Liver (tissue), 9 donors: Measurements from ENCODE around the gene GOLGA8M. TPM values are rescaled to one million over a fixed set of nuclear protein-coding genes. Genes with fewer than 3 reads are reported as not detected.
"Not testable (repeated sequence)": the region's sequence is repeated elsewhere in the genome, so short reads cannot be mapped to it uniquely, and the experiment has no call there.

Source experiments
- DNase-seq: peaks from one replicate; pipeline ENCODE4 v3.0.0-alpha.2; 2017; ENCODE audit warnings: low spot score
- H3K27ac ChIP-seq, 2 donors: one replicate each; pipeline ENCODE4 v1.7.0; 2013; ENCODE audit warnings: inconsistent platforms in 2 of 2, low read length in 2 of 2, control low read depth in 1 of 2, low read depth in 1 of 2, mild to moderate bottlenecking in 1 of 2
- H3K27me3 ChIP-seq, 4 donors: one replicate each; pipeline versions ENCODE4 v1.6.1 to v1.7.0; 2013; ENCODE audit warnings: low read length in 3 of 4, inconsistent platforms in 1 of 4, mild to moderate bottlenecking in 1 of 4, moderate library complexity in 1 of 4; ENCODE audit not compliant: control insufficient read depth in 4 of 4, insufficient read depth in 4 of 4
- H3K36me3 ChIP-seq, 4 donors: one replicate each; pipeline versions ENCODE4 v1.6.1 to v1.7.0; 2013; ENCODE audit warnings: low read length in 3 of 4, mild to moderate bottlenecking in 3 of 4, low read depth in 1 of 4, moderate library complexity in 1 of 4; ENCODE audit not compliant: control insufficient read depth in 4 of 4, insufficient read depth in 3 of 4
- H3K4me1 ChIP-seq, 4 donors: one replicate each; pipeline versions ENCODE4 v1.6.1 to v1.7.0; 2013; ENCODE audit warnings: low read length in 3 of 4, mild to moderate bottlenecking in 3 of 4, moderate library complexity in 1 of 4; ENCODE audit not compliant: control insufficient read depth in 4 of 4, insufficient read depth in 4 of 4
- H3K4me3 ChIP-seq, 3 donors: one replicate each; pipeline versions ENCODE4 v1.6.1 to v1.7.0; 2013; ENCODE audit warnings: low read length in 3 of 3, control low read depth in 1 of 3, low read depth in 1 of 3, mild to moderate bottlenecking in 1 of 3
- H3K9ac ChIP-seq, 2 donors: one replicate each; pipeline ENCODE4 v1.7.0; 2013; ENCODE audit warnings: low read length in 2 of 2, mild to moderate bottlenecking in 2 of 2, moderate library complexity in 2 of 2, control low read depth in 1 of 2, low read depth in 1 of 2
- H3K9me3 ChIP-seq, 4 donors: one replicate each; pipeline versions ENCODE4 v1.6.1 to v1.7.0; 2013; ENCODE audit warnings: low read length in 3 of 4; ENCODE audit not compliant: control insufficient read depth in 4 of 4
- WGBS: extraction: QIAGEN DNeasy Blood & Tissue Kit; methylation state at CpG from one replicate; pipeline ENCODE4 v1.1.7; 2013; 5-methylcytosine and 5-hydroxymethylcytosine counted together
- polyA plus RNA-seq, 2 donors: library from polyadenylated mRNA; stranded (reverse) in 1 of 2; unstranded in 1 of 2; fragments of 200-250 nt in 1 of 2; fragments of >200 nt in 1 of 2; fragmentation: Nextera tagmentation in 1 of 2; extraction: Ambion mirVana in 1 of 2; gene quantifications; one replicate each; pipeline versions ENCODE4 v1.2.1 to v1.2.3, GENCODE V29; 2013 to 2015
- total RNA-seq, 2 donors: library from RNA; depleted of rRNA; stranded (reverse); fragments of >200 nt; gene quantifications; one replicate each; pipeline ENCODE4 v1.2.3, GENCODE V29; 2014
- donor health status: healthy.
- donor health status: healthy.
- donor health status: healthy.
- donor health status: healthy.
- donor health status: healthy.

The GOLGA8M gene
- total and polyA plus RNA-seq, 4 donors = 0.75 to 4.4 (median 1.2) TPM

GRCh38 chr15:28672122-28672521, 40.1 kb downstream of the GOLGA8M start:
- not testable (repeated sequence) for H3K9me3 ChIP-seq, H3K36me3 ChIP-seq, DNase-seq, H3K27me3 ChIP-seq, H3K4me1 ChIP-seq, H3K9ac ChIP-seq, H3K27ac ChIP-seq, H3K4me3 ChIP-seq
- WGBS = no CpG with 5 or more reads among the region's 3 CpGs

- WGBS = no CpG with 5 or more reads among the region's 4 CpGs
- not testable (repeated sequence) for H3K9ac ChIP-seq
These were observed 45.8 kb downstream of the GOLGA8M start for GRCh38 chr15:28666402-28666801.

GRCh38 chr15:28664575-28664974, 47.6 kb downstream of the GOLGA8M start:
- not testable (repeated sequence) for H3K27me3 ChIP-seq, H3K27ac ChIP-seq, H3K4me1 ChIP-seq, H3K4me3 ChIP-seq, DNase-seq, H3K9me3 ChIP-seq, H3K9ac ChIP-seq, H3K36me3 ChIP-seq
- 89% methylated on average over 6 of the region's 6 CpGs for WGBS

More at GRCh38 chr15:28666402-28666801, 45.8 kb downstream of the GOLGA8M start:
- H3K36me3 ChIP-seq, H3K27me3 ChIP-seq, H3K4me3 ChIP-seq, H3K9me3 ChIP-seq, DNase-seq, H3K4me1 ChIP-seq, H3K27ac ChIP-seq: not testable (repeated sequence)

- not testable (repeated sequence) for H3K4me1 ChIP-seq, H3K4me3 ChIP-seq, H3K36me3 ChIP-seq, H3K9ac ChIP-seq, DNase-seq, H3K9me3 ChIP-seq, H3K27ac ChIP-seq, H3K27me3 ChIP-seq
- no CpG with 5 or more reads among the region's 11 CpGs for WGBS
These were observed 48.5 kb downstream of the GOLGA8M start for GRCh38 chr15:28663717-28664116.

DNA sequence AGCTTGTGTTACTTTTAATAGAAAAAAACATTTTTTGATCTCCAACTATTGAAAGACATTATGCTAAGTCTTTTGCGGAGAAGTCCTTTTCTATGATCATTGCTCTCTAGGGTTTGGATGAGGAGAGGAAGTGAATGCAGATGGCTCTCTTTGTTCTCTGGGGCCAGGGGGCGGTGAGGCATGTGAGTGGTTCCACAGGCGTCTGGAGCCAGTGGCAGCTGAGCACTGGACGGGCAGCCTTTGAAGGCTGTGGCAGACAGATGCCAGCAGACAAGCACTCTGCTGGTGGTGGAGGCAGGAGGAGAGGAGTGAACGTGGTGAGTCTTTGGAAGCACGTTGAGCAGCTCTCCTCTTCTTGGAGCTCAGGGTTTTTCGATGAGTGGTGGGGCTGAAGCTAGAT, 51.5 kb downstream of the GOLGA8M start:
- H3K9me3 ChIP-seq, H3K4me1 ChIP-seq, H3K9ac ChIP-seq, H3K4me3 ChIP-seq, H3K36me3 ChIP-seq, H3K27me3 ChIP-seq, DNase-seq, H3K27ac ChIP-seq: not testable (repeated sequence)
- no CpG with 5 or more reads among the region's 7 CpGs for WGBS

DNA sequence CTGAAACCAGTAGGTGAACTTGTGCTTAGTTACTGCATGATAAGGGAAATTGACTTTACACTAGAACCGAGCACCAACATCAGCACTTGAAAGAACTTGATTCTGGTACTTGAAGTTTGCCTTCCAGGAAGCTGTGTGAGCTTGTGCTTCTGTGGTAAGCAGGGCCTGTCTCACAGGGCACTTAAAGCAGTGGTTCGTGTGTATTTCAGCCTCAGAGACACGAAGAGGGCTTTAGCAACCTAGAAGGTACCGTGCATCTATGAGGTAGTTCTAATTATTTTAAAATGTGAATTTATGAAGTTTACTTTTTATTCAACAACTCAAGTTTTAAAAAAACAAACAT, 56.2 kb downstream of the GOLGA8M start:
- WGBS = no CpG with 5 or more reads among the region's 4 CpGs
- not testable (repeated sequence) for H3K27ac ChIP-seq, H3K9me3 ChIP-seq, H3K9ac ChIP-seq, DNase-seq, H3K36me3 ChIP-seq, H3K27me3 ChIP-seq, H3K4me1 ChIP-seq, H3K4me3 ChIP-seq

DNA sequence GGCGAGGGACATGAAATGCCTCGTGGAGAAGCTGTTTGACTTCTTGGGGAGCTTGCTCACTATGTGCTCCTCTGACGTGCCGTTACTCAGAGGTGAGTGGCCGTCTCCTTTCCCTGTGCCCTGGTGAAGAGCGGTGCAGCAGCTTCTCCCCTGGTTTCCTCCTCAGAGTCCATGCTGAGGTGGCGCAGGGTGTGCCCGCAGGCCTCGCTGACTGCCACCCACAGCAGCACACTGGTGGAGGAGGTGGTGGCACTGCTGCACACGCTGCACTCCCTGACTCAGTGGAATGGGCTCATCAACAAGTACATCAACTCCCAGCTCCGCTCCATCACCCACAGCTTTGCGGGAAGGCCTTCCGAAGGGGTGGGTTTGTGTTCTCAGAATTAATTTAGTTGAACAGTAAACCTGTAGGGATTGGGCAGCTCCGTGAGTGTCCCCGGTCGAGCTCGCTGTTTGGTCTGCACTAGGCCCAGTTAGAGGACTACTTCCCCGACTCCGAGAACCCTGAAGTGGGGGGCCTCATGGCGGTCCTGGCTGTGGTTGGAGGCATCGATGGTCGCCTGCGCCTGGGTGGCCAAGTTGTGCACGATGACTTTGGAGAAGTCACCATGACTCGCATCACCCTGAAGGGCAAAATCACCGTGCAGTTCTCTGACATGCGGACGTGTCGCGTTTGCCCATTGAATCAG, 56.7 kb downstream of the GOLGA8M start:
- not testable (repeated sequence) for H3K4me3 ChIP-seq, H3K36me3 ChIP-seq, H3K4me1 ChIP-seq, DNase-seq, H3K27ac ChIP-seq, H3K9me3 ChIP-seq, H3K27me3 ChIP-seq, H3K9ac ChIP-seq
- WGBS = 98% methylated on average over 26 of the region's 30 CpGs

- WGBS = 95% methylated on average over 5 of the region's 11 CpGs
- H3K9ac ChIP-seq, H3K27me3 ChIP-seq, H3K4me1 ChIP-seq, H3K27ac ChIP-seq, H3K9me3 ChIP-seq, H3K36me3 ChIP-seq, H3K4me3 ChIP-seq, DNase-seq: not testable (repeated sequence)
These were observed 58.0 kb downstream of the GOLGA8M start for GRCh38 chr15:28654194-28654593.

DNA sequence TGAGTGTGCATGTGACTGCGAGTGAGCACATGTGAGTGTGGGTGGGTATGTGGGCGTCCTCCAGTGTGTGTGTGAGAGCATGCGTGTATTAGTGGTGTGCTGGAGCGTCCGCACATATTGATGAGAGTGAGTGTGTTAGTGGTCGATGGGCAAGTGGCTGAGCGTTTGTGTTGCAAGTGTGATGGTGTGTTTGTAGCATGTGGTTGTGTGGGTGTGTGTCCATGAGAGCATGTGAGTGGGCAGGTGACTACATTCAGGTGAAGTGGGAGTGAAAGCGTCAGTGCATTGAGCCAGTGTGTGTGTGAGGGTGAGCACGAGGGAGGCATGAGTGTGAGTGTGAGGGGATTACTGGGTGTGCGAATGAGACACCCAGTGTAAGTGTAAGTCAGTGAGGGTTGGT, 59.7 kb downstream of the GOLGA8M start:
- not testable (repeated sequence) for H3K4me1 ChIP-seq, H3K9ac ChIP-seq, H3K4me3 ChIP-seq, H3K27me3 ChIP-seq, H3K36me3 ChIP-seq, H3K9me3 ChIP-seq, H3K27ac ChIP-seq, DNase-seq
- 98% methylated on average over 10 of the region's 10 CpGs for WGBS
